ENCODE measurements around the gene RRAS.
A peak's percentile ranks its signal among the peaks of the same experiment; 100 is the strongest.

Gene RRAS

DNA sequence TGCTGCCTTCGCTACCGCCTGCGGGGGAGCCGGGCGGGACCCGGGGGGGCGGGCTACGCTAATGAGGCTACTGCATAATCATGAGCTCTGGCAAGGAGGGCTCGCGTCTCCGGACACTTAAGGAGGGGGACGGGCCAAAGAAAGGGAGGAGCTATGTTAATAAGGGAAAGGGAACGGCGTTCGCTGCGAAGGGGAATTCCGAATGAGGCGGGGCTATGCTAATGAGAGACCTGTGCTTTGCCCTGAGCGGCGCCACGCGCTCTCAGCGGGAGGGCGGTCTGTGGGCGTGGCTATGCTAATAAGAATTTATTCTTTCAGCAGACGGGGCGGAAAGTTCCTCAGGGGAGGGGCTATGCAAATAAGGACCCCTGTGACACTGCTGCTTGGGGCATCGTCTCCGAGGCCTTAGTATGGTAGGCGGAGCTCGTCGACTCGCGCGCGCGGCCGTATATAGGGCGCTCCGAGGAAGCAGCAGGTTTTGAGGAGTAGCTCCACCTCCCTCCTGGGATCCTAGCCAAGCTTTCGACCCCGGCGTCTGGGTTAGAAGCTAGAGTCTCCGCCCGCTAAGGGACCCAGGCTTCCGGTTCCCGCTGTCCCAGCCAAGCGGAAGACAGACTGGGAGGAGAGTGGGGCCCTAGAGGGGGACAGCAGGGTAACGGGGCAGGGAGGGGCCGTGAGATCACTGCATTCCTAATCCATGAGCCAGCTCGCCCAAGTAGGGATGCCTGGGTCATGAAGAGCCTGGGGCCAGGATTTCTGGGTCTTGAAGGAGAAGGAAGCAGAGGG lies at the start of gene RRAS:
Gene RRAS (minus strand): TSS at position 31 of the 786 bp plus-strand sequence. CDS start 45 bp downstream, outside the sequence.
- peak; percentile 100 for DNase-seq (ENCODE audit: low read depth)

GRCh38 chr19:49689133-49690078 lies 49.5 kb upstream of the RRAS start, which contains the start of gene ADM5:
Gene ADM5 (plus strand): TSS chr19:49689594. CDS start chr19:49689838, 244 bp downstream.
- DNase-seq (ENCODE audit: low read depth) = no peak

- no peak for DNase-seq (ENCODE audit: low read depth)
Observed at GRCh38 chr19:49688531-49689132, 48.7 kb upstream of the RRAS start.

GRCh38 chr19:49687566-49688316 lies 47.8 kb upstream of the RRAS start:
- no peak for DNase-seq (ENCODE audit: low read depth)

GRCh38 chr19:49687150-49687549 lies 47.2 kb upstream of the RRAS start:
- DNase-seq (ENCODE audit: low read depth) = no peak

DNA sequence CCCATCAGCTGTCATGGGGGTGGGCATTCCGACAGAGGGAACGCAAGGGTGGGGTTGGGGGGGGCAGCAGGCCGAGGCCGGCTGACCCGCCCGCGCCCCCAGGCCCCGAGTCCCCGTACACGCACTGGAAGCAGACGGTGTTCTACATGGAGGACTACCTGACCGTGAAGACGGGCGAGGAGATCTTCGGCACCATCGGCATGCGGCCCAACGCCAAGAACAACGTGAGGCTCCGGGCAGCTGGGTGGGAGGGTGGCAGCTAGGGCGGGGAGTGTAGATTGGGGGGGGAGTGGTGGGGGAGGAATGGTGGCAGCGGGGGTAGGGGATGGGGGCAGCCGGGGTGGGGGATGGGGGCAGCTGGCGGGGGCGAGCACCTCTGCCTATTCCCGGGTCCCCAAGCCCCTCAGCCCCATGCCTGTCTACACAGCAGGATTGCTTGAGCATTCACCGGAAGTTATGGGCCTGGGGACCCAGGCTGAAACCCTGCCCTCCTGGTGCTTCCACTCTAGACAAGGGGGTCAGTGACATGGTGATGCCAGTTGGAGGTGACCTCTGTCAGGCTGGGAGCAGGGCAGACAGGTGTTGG lies 46.7 kb upstream of the RRAS start:
- DNase-seq (ENCODE audit: low read depth) = no peak

GRCh38 chr19:49685845-49686332 lies 45.9 kb upstream of the RRAS start:
- DNase-seq (ENCODE audit: low read depth) = no peak

DNA sequence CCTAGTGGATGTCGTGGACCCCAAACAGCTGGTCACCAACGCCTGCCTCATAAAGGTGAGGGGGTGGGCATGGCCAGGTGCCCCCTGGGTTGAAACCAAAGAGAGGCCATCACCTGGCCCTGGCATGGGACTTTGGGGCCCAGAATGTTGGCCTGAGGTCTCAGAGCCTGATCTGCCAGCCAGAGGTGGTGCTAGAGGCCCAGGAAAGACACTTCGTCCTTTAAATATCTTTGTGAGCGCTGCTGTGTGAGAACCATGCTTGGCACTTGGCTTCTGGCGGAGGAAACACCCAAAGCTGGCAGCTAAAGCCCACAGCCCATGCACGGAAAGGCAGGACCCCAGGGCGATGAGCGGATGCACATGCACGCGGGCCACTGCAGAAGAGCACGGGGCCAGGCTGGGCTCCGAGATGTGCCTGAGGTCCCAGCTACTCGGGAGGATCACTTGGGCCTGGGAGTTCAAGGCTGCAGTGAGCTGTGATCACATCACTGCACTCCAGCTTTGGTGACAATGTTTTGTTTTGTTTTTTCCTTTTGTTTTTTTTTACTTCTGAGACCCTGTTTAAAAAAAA lies 45.1 kb upstream of the RRAS start:
- no peak for DNase-seq (ENCODE audit: low read depth)

- DNase-seq (ENCODE audit: low read depth) = no peak
Observed at GRCh38 chr19:49684251-49684982, 44.5 kb upstream of the RRAS start.

GRCh38 chr19:49683814-49684250 lies 43.9 kb upstream of the RRAS start:
- DNase-seq (ENCODE audit: low read depth) = no peak

DNA sequence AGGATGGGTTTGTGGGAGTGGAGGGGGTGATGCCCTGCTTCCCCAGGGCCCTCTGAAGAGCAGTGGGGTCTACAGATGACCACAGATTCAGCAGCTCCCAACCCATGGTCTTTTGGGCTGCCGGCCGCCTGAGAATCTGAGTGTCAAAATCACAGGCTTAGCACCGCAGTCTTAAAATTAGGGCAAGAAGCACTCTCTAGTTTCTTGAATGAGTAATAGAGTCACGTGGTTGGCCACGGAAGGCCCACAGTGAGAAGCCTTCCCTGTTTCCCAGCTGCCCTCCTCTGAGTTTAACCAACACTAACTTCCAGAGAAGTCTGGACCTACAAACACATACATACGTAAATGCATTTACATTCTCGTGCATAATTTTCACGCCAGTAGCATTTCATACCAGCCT lies 42.3 kb upstream of the RRAS start:
- no peak for DNase-seq (ENCODE audit: low read depth)

DNA sequence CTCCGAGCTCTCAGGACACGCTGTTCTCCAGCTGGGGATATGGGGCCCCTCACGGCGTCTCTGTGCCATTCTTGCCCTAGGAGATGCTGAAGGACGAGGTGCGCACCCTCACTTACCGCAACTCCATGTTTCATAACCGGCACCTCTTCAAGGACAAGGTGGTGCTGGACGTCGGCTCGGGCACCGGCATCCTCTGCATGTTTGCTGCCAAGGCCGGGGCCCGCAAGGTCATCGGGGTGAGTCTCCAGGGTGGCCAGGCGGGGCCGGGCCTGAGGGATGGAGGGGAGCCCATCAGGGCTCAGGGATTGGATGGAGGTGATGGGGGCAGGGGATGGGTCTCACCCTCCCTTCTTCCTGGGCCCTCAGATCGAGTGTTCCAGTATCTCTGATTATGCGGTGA lies 41.9 kb upstream of the RRAS start:
- no peak for DNase-seq (ENCODE audit: low read depth)

- DNase-seq (ENCODE audit: low read depth) = no peak
Observed at GRCh38 chr19:49680421-49681351, 40.7 kb upstream of the RRAS start.

- DNase-seq (ENCODE audit: low read depth) = no peak
Observed at GRCh38 chr19:49679771-49680413, 39.9 kb upstream of the RRAS start.

DNA sequence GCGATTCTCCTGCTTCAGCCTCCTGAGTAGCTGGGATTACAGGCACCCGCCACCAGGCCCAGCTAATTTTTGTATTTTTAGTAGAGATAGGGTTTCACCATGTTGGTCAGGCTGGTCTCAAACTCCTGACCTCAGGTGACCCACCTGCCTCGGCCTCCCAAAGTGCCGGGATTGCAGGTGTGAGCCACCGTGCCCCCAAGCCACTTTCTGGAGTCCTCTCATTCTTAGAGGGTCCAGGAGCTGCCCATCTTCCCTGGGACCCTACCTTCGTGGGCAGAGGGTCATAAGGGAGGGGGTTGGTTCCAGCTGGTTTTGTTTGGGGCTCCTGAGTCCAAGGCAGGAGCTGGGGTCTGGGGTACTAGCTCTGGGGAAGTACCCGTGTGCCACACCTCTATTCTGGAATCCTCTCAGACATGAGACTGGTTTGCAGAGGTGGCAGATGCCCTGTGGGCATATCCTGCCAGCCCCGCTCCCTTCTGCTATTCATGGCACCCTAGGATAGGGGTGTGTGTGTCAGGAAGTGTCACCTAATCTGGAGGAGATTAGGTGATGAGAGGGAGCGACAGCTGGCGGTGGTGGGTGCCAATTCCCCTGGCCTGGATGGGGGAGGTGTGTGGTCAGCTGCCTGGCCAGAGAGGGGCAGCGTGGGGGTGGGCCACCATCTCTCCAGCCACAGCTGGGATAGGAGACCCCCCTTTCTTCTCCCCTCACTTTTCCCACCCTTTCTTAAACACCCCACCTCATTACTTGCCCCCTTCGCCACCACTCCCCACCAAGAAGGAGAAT lies 39.2 kb upstream of the RRAS start:
- DNase-seq (ENCODE audit: low read depth) = no peak

GRCh38 chr19:49677901-49678674 lies 38.1 kb upstream of the RRAS start:
- DNase-seq (ENCODE audit: low read depth) = no peak

Data from HS-27A (cell line).